Measurements from ENCODE around the gene PTCHD1. TPM values are rescaled to one million over a fixed set of nuclear protein-coding genes. Genes with fewer than 3 reads are reported as not detected.
A peak's percentile ranks its signal among the peaks of the same experiment; 100 is the strongest.

The PTCHD1 gene
- polyA plus RNA-seq, 4 donors = 0.09 to 0.22 TPM; not detected in 2

DNA sequence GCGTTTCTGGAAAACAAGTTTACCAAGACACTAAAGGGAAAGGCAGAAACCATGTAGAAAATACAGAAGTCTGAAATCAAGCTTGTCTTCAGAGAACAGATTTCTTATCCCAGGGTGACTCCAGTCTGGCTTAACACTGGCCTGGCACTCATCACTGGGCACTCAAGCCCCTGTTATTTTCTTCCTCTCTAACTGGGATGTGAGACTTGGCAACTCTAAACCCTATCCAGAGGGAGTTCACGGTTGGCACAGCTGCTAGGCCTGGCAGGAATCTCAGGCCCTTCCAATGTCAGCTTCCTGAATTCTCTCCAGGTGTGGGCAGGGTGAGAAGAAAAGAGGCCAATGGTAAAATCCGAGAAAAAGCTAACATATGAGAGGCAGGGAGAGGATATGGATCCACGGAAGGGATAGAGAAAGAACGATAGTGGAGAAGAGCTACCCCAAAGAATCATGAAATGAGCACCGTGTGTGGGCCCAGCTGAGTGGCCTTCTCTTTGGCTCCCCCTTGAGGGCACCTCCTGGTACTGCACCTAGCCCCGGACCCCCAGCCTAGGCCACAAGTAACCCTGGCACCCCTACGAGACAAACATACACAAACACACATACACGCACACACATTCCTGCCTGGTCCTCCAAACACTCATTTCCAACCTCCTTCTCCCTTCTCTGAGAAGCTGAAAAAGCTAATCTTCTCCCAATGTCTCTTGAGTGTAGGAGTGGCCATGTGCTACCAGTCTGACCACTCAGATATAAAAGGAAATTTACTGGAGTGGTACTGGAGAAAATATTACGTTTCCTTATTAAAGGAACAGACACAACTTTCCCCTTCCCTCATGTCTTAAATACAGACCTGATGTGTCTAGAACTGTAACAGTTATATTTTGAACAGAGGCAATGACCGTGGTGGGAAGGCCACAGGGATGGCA, 16.6 kb upstream of the PTCHD1 start:
- Histone ChIP-seq H3K4me1 (ENCODE audit: control insufficient read depth in 3 of 3, insufficient read depth in 2 of 3, low read depth in 1 of 3, low read length in 2 of 3) (no peaks in the 10 kb centered on the region), H3K27ac (ENCODE audit: low read depth in 1 of 3, low read length in 2 of 3) (no peak overlapping the region), H3K4me3 (ENCODE audit: low read depth in 1 of 3, low read length in 3 of 3) (no peak overlapping the region), H3K27me3 (ENCODE audit: control insufficient read depth in 3 of 3, insufficient read depth in 3 of 3, low read length in 3 of 3) (peaks cover 0 to 3% (median 0%) of the 10 kb centered on the region in 3 donors), H3K36me3 (ENCODE audit: control insufficient read depth in 3 of 3, insufficient read depth in 2 of 3, low read depth in 1 of 3, low read length in 3 of 3) (no peaks in the 10 kb centered on the region), H3K9me3 (ENCODE audit: control insufficient read depth in 2 of 2, insufficient read depth in 1 of 2, low read depth in 1 of 2, low read length in 1 of 2) (no peaks in the 10 kb centered on the region)
- FAIRE-seq (no peak), DNase-seq (peak in 1 of 2 donors; percentile 9)
- 47 to 56% (median 54%) methylated on average over 11 of the region's 11 CpGs for WGBS, 3 donors

GRCh38 chrX:23327104-23327503, 7.5 kb upstream of the PTCHD1 start:
- DNase-seq (no peak), FAIRE-seq (no peak)
- Histone ChIP-seq H3K27ac (ENCODE audit: low read depth in 1 of 3, low read length in 2 of 3) (no peak overlapping the region), H3K9me3 (ENCODE audit: control insufficient read depth in 2 of 2, insufficient read depth in 1 of 2, low read depth in 1 of 2, low read length in 1 of 2) (no peaks in the 10 kb centered on the region), H3K4me3 (ENCODE audit: low read depth in 1 of 3, low read length in 3 of 3) (no peak overlapping the region), H3K4me1 (ENCODE audit: control insufficient read depth in 3 of 3, insufficient read depth in 2 of 3, low read depth in 1 of 3, low read length in 2 of 3) (no peaks in the 10 kb centered on the region), H3K27me3 (ENCODE audit: control insufficient read depth in 3 of 3, insufficient read depth in 3 of 3, low read length in 3 of 3) (peaks cover 0 to 9% (median 6%) of the 10 kb centered on the region in 3 donors), H3K36me3 (ENCODE audit: control insufficient read depth in 3 of 3, insufficient read depth in 2 of 3, low read depth in 1 of 3, low read length in 3 of 3) (no peaks in the 10 kb centered on the region)
- 50 to 60% (median 56%) methylated on average over 2 of the region's 2 CpGs for WGBS, 3 donors

DNA sequence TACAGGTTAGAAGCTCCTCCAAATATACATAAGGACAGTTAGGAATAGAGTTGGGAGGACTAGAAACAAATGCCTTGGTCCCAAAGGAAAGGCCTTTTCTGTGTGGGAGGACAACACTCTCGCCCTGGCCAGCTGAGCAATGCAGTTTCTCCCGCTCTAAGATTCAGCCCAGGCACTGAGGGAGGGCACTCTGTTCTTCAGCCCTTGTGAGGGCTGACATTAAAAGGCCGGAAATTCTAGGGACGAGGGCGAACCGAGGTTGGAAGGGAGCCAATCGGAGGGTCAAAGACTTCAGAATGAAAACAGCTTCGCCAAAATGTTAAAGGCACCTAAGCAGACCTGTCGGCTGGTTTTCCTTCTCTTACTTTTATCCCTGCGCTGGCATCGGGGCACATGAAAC, 2.9 kb upstream of the PTCHD1 start:
- Histone ChIP-seq H3K4me3 (ENCODE audit: low read depth in 1 of 3, low read length in 3 of 3) (no peak overlapping the region), H3K27ac (ENCODE audit: low read depth in 1 of 3, low read length in 2 of 3) (no peak overlapping the region), H3K36me3 (ENCODE audit: control insufficient read depth in 3 of 3, insufficient read depth in 2 of 3, low read depth in 1 of 3, low read length in 3 of 3) (no peaks in the 10 kb centered on the region), H3K9me3 (ENCODE audit: control insufficient read depth in 2 of 2, insufficient read depth in 1 of 2, low read depth in 1 of 2, low read length in 1 of 2) (peaks cover 0 to 1% of the 10 kb centered on the region in 2 donors), H3K27me3 (ENCODE audit: control insufficient read depth in 3 of 3, insufficient read depth in 3 of 3, low read length in 3 of 3) (peaks cover 8 to 44% (median 12%) of the 10 kb centered on the region in 3 donors), H3K4me1 (ENCODE audit: control insufficient read depth in 3 of 3, insufficient read depth in 2 of 3, low read depth in 1 of 3, low read length in 2 of 3) (no peaks in the 10 kb centered on the region)
- DNase-seq (no peak), FAIRE-seq (no peak)
- WGBS, 3 donors = 10 to 30% (median 11%) methylated on average over 11 of the region's 11 CpGs

GRCh38 chrX:23332101-23332887, 2.4 kb upstream of the PTCHD1 start:
- Histone ChIP-seq H3K27me3 (ENCODE audit: control insufficient read depth in 3 of 3, insufficient read depth in 3 of 3, low read length in 3 of 3) (peaks cover 8 to 44% (median 12%) of the 10 kb centered on the region in 3 donors), H3K27ac (ENCODE audit: low read depth in 1 of 3, low read length in 2 of 3) (no peak overlapping the region), H3K4me1 (ENCODE audit: control insufficient read depth in 3 of 3, insufficient read depth in 2 of 3, low read depth in 1 of 3, low read length in 2 of 3) (no peaks in the 10 kb centered on the region), H3K4me3 (ENCODE audit: low read depth in 1 of 3, low read length in 3 of 3) (no peak overlapping the region), H3K9me3 (ENCODE audit: control insufficient read depth in 2 of 2, insufficient read depth in 1 of 2, low read depth in 1 of 2, low read length in 1 of 2) (peaks cover 0 to 1% of the 10 kb centered on the region in 2 donors), H3K36me3 (ENCODE audit: control insufficient read depth in 3 of 3, insufficient read depth in 2 of 3, low read depth in 1 of 3, low read length in 3 of 3) (no peaks in the 10 kb centered on the region)
- 2 to 40% (median 4%) methylated on average over 33 to 42 of the region's 42 CpGs for WGBS, 3 donors
- FAIRE-seq = no peak
- DNase-seq = peak in 1 of 2 donors; percentile 2

DNA sequence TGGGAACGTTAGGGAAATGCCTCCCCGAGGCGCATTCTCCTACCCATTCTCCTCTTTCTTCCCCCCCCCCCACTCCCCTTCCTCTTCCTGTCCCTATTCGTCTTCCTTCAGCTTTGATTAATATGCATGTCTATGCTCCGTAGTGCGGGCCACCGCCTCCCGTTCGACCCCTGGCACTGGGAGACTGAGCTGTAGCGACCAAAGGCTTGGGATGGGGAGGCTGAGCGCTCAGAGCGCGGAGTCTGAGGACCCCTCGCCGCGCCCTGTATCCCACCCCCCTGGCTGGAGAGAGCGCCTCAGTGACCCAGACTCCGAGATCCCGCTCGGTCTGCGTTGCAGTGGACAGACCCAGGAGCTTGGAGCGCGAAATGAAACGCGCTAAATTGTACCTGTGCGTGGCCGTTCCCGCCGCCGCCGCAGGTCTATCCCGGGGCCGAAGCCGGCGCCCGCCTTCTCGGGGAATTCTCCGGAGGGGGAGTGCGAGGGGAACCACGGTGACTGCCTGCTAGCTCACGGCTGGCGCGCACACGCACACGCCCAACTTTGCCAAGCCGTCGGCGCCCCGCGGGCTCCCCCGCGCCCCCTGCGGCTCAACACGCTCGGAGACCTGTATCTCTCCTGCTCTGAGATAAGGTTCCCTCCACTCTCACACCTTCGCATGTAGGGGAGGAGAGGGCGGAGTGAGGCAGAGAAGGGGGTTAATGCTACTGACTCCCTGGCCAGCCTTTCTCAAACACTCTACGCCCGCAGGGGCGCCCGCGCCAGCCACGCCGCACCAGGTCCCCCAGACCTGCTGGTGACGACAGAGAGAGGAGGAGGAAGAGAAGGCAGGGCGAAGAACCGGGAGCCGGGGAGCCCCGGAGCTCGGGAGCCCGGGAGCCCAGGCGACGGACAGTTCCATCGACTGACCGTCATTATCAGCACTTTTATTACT, 1.5 kb upstream of the PTCHD1 start:
- WGBS, 3 donors = 1 to 36% (median 12%) methylated on average over 49 to 75 of the region's 75 CpGs
- peak in 1 of 2 donors; percentile 7 for DNase-seq
- Histone ChIP-seq H3K36me3 (ENCODE audit: control insufficient read depth in 3 of 3, insufficient read depth in 2 of 3, low read depth in 1 of 3, low read length in 3 of 3) (no peaks in the 10 kb centered on the region), H3K9me3 (ENCODE audit: control insufficient read depth in 2 of 2, insufficient read depth in 1 of 2, low read depth in 1 of 2, low read length in 1 of 2) (peaks cover 0 to 1% of the 10 kb centered on the region in 2 donors), H3K27me3 (ENCODE audit: control insufficient read depth in 3 of 3, insufficient read depth in 3 of 3, low read length in 3 of 3) (peaks cover 8 to 48% (median 12%) of the 10 kb centered on the region in 3 donors), H3K27ac (ENCODE audit: low read depth in 1 of 3, low read length in 2 of 3) (no peak overlapping the region), H3K4me3 (ENCODE audit: low read depth in 1 of 3, low read length in 3 of 3) (peak overlapping the region in 1 of 3 donors; percentile 7), H3K4me1 (ENCODE audit: control insufficient read depth in 3 of 3, insufficient read depth in 2 of 3, low read depth in 1 of 3, low read length in 2 of 3) (no peaks in the 10 kb centered on the region)
- FAIRE-seq = no peak

DNA sequence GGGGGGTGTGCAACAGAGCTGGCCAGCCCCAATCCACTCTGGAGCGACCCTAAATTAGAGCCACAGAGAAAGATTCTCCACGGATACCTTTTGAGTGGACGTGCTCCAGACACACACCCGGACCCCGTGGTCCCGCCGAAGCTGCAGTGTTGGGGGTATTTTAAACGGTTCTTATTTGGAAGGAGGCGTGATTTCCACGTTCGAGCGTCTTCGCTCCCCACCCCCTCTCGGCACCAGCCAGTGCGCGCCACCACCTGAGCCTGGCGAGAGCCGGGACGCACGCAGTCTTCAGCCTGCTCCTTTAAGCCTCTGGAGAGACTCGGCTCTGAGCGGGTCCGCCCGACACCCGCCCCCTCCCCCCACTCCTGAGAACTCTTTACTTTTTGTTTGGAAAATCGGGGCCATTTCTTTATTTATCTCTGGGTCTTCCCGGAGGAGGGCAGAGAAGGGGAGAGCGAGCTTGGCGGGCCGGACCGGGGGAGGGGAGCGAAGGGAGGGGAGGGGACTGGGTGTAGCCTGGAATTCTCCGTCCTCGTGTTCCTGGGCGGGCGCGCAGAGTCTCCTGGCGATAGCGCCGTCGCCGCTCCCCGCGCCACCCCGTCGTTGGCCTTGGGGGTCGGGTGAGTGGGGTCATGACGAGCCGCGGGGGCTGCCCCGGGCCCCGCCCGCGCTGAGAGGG, 668 bp upstream of the PTCHD1 start:
- FAIRE-seq (no peak), DNase-seq (peak; percentile 0 to 19)
- WGBS, 3 donors = 2 to 48% (median 12%) methylated on average over 21 to 54 of the region's 54 CpGs
- H3K9me3 ChIP-seq (ENCODE audit: control insufficient read depth in 2 of 2, insufficient read depth in 1 of 2, low read depth in 1 of 2, low read length in 1 of 2) = peaks cover 0 to 1% of the 10 kb centered on the region in 2 donors
- peaks cover 8 to 48% (median 12%) of the 10 kb centered on the region in 3 donors for H3K27me3 ChIP-seq (ENCODE audit: control insufficient read depth in 3 of 3, insufficient read depth in 3 of 3, low read length in 3 of 3)
- H3K4me1 ChIP-seq (ENCODE audit: control insufficient read depth in 3 of 3, insufficient read depth in 2 of 3, low read depth in 1 of 3, low read length in 2 of 3) = no peaks in the 10 kb centered on the region
- no peak overlapping the region for H3K27ac ChIP-seq (ENCODE audit: low read depth in 1 of 3, low read length in 2 of 3)
- H3K36me3 ChIP-seq (ENCODE audit: control insufficient read depth in 3 of 3, insufficient read depth in 2 of 3, low read depth in 1 of 3, low read length in 3 of 3) = no peaks in the 10 kb centered on the region
- H3K4me3 ChIP-seq (ENCODE audit: low read depth in 1 of 3, low read length in 3 of 3) = peak overlapping the region in 2 of 3 donors; percentile 7 to 21

GRCh38 chrX:23334521-23334847, 165 bp upstream of the PTCHD1 start:
- peaks cover 0 to 1% of the 10 kb centered on the region in 2 donors for H3K9me3 ChIP-seq (ENCODE audit: control insufficient read depth in 2 of 2, insufficient read depth in 1 of 2, low read depth in 1 of 2, low read length in 1 of 2)
- WGBS, 3 donors = 2 to 70% methylated on average over 6 to 55 of the region's 63 CpGs; no CpG with 5 or more reads in 1 of the 3 donors
- FAIRE-seq (no peak), DNase-seq (no peak)
- no peaks in the 10 kb centered on the region for H3K36me3 ChIP-seq (ENCODE audit: control insufficient read depth in 3 of 3, insufficient read depth in 2 of 3, low read depth in 1 of 3, low read length in 3 of 3)
- peaks cover 8 to 48% (median 12%) of the 10 kb centered on the region in 3 donors for H3K27me3 ChIP-seq (ENCODE audit: control insufficient read depth in 3 of 3, insufficient read depth in 3 of 3, low read length in 3 of 3)
- H3K27ac ChIP-seq (ENCODE audit: low read depth in 1 of 3, low read length in 2 of 3) = no peak overlapping the region
- H3K4me1 ChIP-seq (ENCODE audit: control insufficient read depth in 3 of 3, insufficient read depth in 2 of 3, low read depth in 1 of 3, low read length in 2 of 3) = no peaks in the 10 kb centered on the region
- peak overlapping the region in 2 of 3 donors; percentile 21 to 22 for H3K4me3 ChIP-seq (ENCODE audit: low read depth in 1 of 3, low read length in 3 of 3)
